HepG2 (cell line): ENCODE data around the gene POLN. TPM values are rescaled to one million over a fixed set of nuclear protein-coding genes. Genes with fewer than 3 reads are reported as not detected.
"Not testable (repeated sequence)": the region's sequence is repeated elsewhere in the genome, so short reads cannot be mapped to it uniquely, and the experiment has no call there.

ENCODE experiments used
- ATAC-seq: fragments of 200-7000 bp; cut with Tn5 transposase; 3 replicates; pipeline ENCODE4 v1.9.1; 2020; ENCODE audit warnings: mild to moderate bottlenecking, moderate library complexity
- BruUV-seq: library from RNA; stranded (reverse); fragments of 400-500 nt; replicated peaks from 2 replicates; lab custom pipeline; 2021; lab: Mats Ljungman, UMichigan
- CTCF ChIA-PET: fragments of 300-600 bp; formaldehyde crosslinking; extraction: SDS; loops from one replicate; lab custom pipeline; 2021; ENCODE audit warnings: low total read pairs, inconsistent platforms, low intra/inter-chr PET ratio; lab: Yijun Ruan, JAX
- POLR2A ChIA-PET: fragments of 350-600 bp; sonication (Branson Sonifier 250); formaldehyde crosslinking; loops from one replicate; lab custom pipeline; 2020; ENCODE audit warnings: antibody characterized with exemption, inconsistent platforms; lab: Yijun Ruan, JAX
- DNase-seq: peaks from one replicate; pipeline ENCODE4 v3.0.0-alpha.2; 2015; ENCODE audit warnings: low spot score
- FAIRE-seq: peaks from 3 replicates; lab custom pipeline; 2011; peaks lifted over from hg19 to GRCh38; lab: Jason Lieb, UNC
- H2AFZ ChIP-seq: one replicate; pipeline ENCODE4 v1.6.1; 2011; ENCODE audit warnings: low read length, inconsistent platforms
- H3K27ac ChIP-seq: fragments of 300-600 bp; 3 replicates; pipeline ENCODE4 v1.8.0; 2011; ENCODE audit warnings: mixed run types, mild to moderate bottlenecking, mixed read lengths, low read length, inconsistent platforms; ENCODE audit not compliant: insufficient read depth; ENCODE audit errors: extremely low read length
- H3K27me3 ChIP-seq, 2 experiments: fragments of 200-600 bp in 1 of 2; 2 replicates in 1 of 2; 3 replicates in 1 of 2; pipeline versions ENCODE4 v1.6.0 to v1.8.0; 2011; ENCODE audit warnings: low read length in 2 of 2, mild to moderate bottlenecking in 2 of 2, moderate library complexity in 2 of 2, inconsistent platforms in 1 of 2; ENCODE audit not compliant: insufficient read depth in 2 of 2, control insufficient read depth in 1 of 2
- H3K36me3 ChIP-seq, 2 experiments: fragments of 200-600 bp in 1 of 2; replicated peaks in 1 of 2; 2 replicates in 1 of 2; 3 replicates in 1 of 2; pipeline versions ENCODE4 v1.5.1 to v1.8.0; 2011; ENCODE audit warnings: low read length in 2 of 2, inconsistent platforms in 1 of 2; ENCODE audit not compliant: insufficient read depth in 2 of 2, control insufficient read depth in 1 of 2
- H3K4me1 ChIP-seq: 2 replicates; pipeline ENCODE4 v1.5.1; 2012; ENCODE audit warnings: low read length, inconsistent platforms; ENCODE audit not compliant: insufficient read depth
- H3K4me2 ChIP-seq: 2 replicates; pipeline ENCODE4 v1.6.0; 2011; ENCODE audit warnings: low read depth, low read length, inconsistent platforms
- H3K4me3 ChIP-seq, 3 experiments: fragments of 200-600 bp in 1 of 3; sonication (generic), shearing (Covaris generic) in 1 of 3; replicated peaks in 1 of 3; 2 replicates each; pipeline ENCODE4 v1.5.1; 2011 to 2016; ENCODE audit warnings: low read length in 3 of 3, inconsistent platforms in 2 of 3, low read depth in 2 of 3, mild to moderate bottlenecking in 2 of 3, control low read depth in 1 of 3, mixed read lengths in 1 of 3; ENCODE audit not compliant: insufficient read depth in 1 of 3
- H3K79me2 ChIP-seq: one replicate; pipeline ENCODE4 v1.6.1; 2011; ENCODE audit warnings: low read length, inconsistent platforms; ENCODE audit not compliant: insufficient read depth
- H3K9ac ChIP-seq: 2 replicates; pipeline ENCODE4 v1.6.0; 2011; ENCODE audit warnings: mild to moderate bottlenecking, low read depth, low read length, inconsistent platforms; ENCODE audit not compliant: insufficient read depth
- H3K9me3 ChIP-seq: 2 replicates; pipeline ENCODE4 v1.5.1; 2012; ENCODE audit warnings: mild to moderate bottlenecking, low read length
- H4K20me1 ChIP-seq: 2 replicates; pipeline ENCODE4 v1.6.0; 2011; ENCODE audit warnings: inconsistent platforms, mild to moderate bottlenecking, low read length, moderate library complexity; ENCODE audit not compliant: insufficient read depth
- HOXA3 ChIP-seq: sonication (generic); formaldehyde crosslinking; IDR thresholded peaks from 2 replicates; pipeline ENCODE4 v1.5.0; 2020; ENCODE audit warnings: missing genetic modification reagents
- PHF8 ChIP-seq: sonication (generic); formaldehyde crosslinking; IDR thresholded peaks from 2 replicates; pipeline ENCODE4 v1.5.0; 2020; ENCODE audit warnings: missing genetic modification reagents
- SKI ChIP-seq: fragments of 450-650 bp; IDR thresholded peaks from one replicate; pipeline ENCODE4 v1.6.1; 2018; ENCODE audit warnings: mild to moderate bottlenecking; ENCODE audit not compliant: partially characterized antibody
- SOX13 ChIP-seq, 3 experiments: fragments of 450-650 bp in 1 of 3; sonication (generic) in 1 of 3; formaldehyde crosslinking in 1 of 3; IDR thresholded peaks in 2 of 3; conservative IDR thresholded peaks in 1 of 3; 2 replicates each; pipeline versions ENCODE4 v1.5.0 to v1.6.1; 2016 to 2020; ENCODE audit warnings: antibody characterized with exemption in 1 of 3, mild to moderate bottlenecking in 1 of 3, missing compliant biosample characterization in 1 of 3, missing genetic modification reagents in 1 of 3, moderate library complexity in 1 of 3
- SOX5 ChIP-seq: IDR thresholded peaks from 2 replicates; pipeline ENCODE4 v1.6.1; 2016; ENCODE audit warnings: borderline replicate concordance
- SOX6 ChIP-seq, 2 experiments: fragments of 450-650 bp in 1 of 2; sonication (generic) in 1 of 2; formaldehyde crosslinking in 1 of 2; IDR thresholded peaks; 2 replicates each; pipeline versions ENCODE4 v1.4.0 to v1.6.1; 2017 to 2020; ENCODE audit warnings: antibody characterized with exemption in 1 of 2, mild to moderate bottlenecking in 1 of 2, missing genetic modification reagents in 1 of 2
- TCF7 ChIP-seq: sonication (generic); IDR thresholded peaks from 2 replicates; pipeline ENCODE4 v1.6.1; 2016; ENCODE audit warnings: antibody characterized with exemption, low read depth
- U2AF2 ChIP-seq: fragments of 200-400 bp; formaldehyde crosslinking; IDR thresholded peaks from 2 replicates; pipeline ENCODE4 v1.6.1; 2017; ENCODE audit warnings: low read depth, mild to moderate bottlenecking, low read length
- ZBTB25 ChIP-seq: IDR thresholded peaks from 2 replicates; pipeline ENCODE4 v1.6.1; 2018; ENCODE audit warnings: missing genetic modification reagents
- ZIK1 ChIP-seq: sonication (generic); formaldehyde crosslinking; IDR thresholded peaks from 2 replicates; pipeline ENCODE4 v1.5.0; 2020; ENCODE audit warnings: mild to moderate bottlenecking, low read depth, missing genetic modification reagents, borderline replicate concordance
- ZNF101 ChIP-seq: sonication (generic); formaldehyde crosslinking; IDR thresholded peaks from 2 replicates; pipeline ENCODE4 v1.4.0; 2020; ENCODE audit warnings: mild to moderate bottlenecking, low read depth, missing genetic modification reagents, borderline replicate concordance
- ZNF335 ChIP-seq: sonication (generic); formaldehyde crosslinking; IDR thresholded peaks from 2 replicates; pipeline ENCODE4 v1.4.0; 2020; ENCODE audit warnings: missing genetic modification reagents
- ZNF34 ChIP-seq: sonication (generic); formaldehyde crosslinking; IDR thresholded peaks from 2 replicates; pipeline ENCODE4 v1.4.0; 2020; ENCODE audit warnings: mild to moderate bottlenecking, missing genetic modification reagents, borderline replicate concordance
- ZNF615 ChIP-seq: sonication (generic); formaldehyde crosslinking; IDR thresholded peaks from 2 replicates; pipeline ENCODE4 v1.5.0; 2020; ENCODE audit warnings: mild to moderate bottlenecking, missing genetic modification reagents, borderline replicate concordance
- ZNF629 ChIP-seq: sonication (generic); formaldehyde crosslinking; conservative IDR thresholded peaks from 2 replicates; pipeline ENCODE4 v1.5.0; 2020; ENCODE audit warnings: missing genetic modification reagents
- WGBS: methylation state at CpG from one replicate; pipeline ENCODE4 v1.1.6; 2017; ENCODE audit warnings: low lambda C conversion rate; 5-methylcytosine and 5-hydroxymethylcytosine counted together
- in situ Hi-C: cut with HindIII; loops from 2 replicates; pipeline ENCODE4 v1.10.0; 2017; ENCODE audit warnings: low pct_unique_long_range_greater_than_20kb; ENCODE audit not compliant: extremely low pct_ligation_motif_present
- intact Hi-C: fragments of 100-400 bp; cut with micrococcal nuclease; formaldehyde crosslinking; loops from one replicate; pipeline ENCODE4 v1.10.0; 2022; ENCODE audit not compliant: unreplicated experiment
- polyA plus RNA-seq, 8 experiments: library from polyadenylated mRNA; depleted of rRNA in 3 of 8; stranded (reverse) in 7 of 8; unstranded in 1 of 8; fragments of >200 nt; fragmentation: Illumina TruSeq in 4 of 8; extraction: Trizol in 4 of 8; gene quantifications; 2 replicates each; pipeline versions ENCODE4 v1.2.1 to v1.2.3, GENCODE V29; 2011 to 2016; ENCODE audit warnings: low read depth in 4 of 8, missing spikeins in 1 of 8, mixed read lengths in 1 of 8; ENCODE audit not compliant: insufficient read depth in 1 of 8
- total RNA-seq, 5 experiments: library from RNA; depleted of rRNA; stranded (reverse); fragments of >200 nt; fragmentation: Illumina TruSeq; extraction: Trizol; gene quantifications; 2 replicates each; pipeline ENCODE4 v1.2.3, GENCODE V29; 2016; ENCODE audit warnings: low read depth in 1 of 5
- TF ChIP-seq, protein P1 (sequence below): IDR thresholded peaks from 2 replicates; pipeline ENCODE4 v1.6.1; 2016; ENCODE audit warnings: missing compliant biosample characterization, missing genetic modification reagents, borderline replicate concordance

The POLN gene
- total and polyA plus RNA-seq, 2 of the 13 experiments (the other 11 are each of a cell fraction or from before 2014, with no cell fraction given) = 0.93 to 1.5 TPM

- H4K20me1 ChIP-seq; BruUV-seq; H3K79me2 ChIP-seq; H3K36me3 ChIP-seq; POLR2A ChIA-PET; intact Hi-C loops; ATAC-seq; H3K27ac ChIP-seq; DNase-seq; FAIRE-seq; H3K4me3 ChIP-seq; H3K4me2 ChIP-seq; in situ Hi-C loops; H2AFZ ChIP-seq; H3K27me3 ChIP-seq; H3K4me1 ChIP-seq; H3K9ac ChIP-seq; CTCF ChIA-PET; H3K9me3 ChIP-seq; TF ChIP-seq SOX6, SOX13 (IDR thresholded peaks at IDR 0.05): not testable (repeated sequence)
- TF ChIP-seq SOX5 (CRISPR knock-in tag) (peak; percentile 68; the same call in 1 of the 2 replicates), SOX6 (CRISPR knock-in tag; IDR thresholded peaks at IDR 0.05) (0 out of 2 replicates have a peak, but pooled peaks have one; percentile 13), SOX13 (CRISPR knock-in tag; conservative IDR thresholded peaks at IDR 0.05 in 1 of 2, IDR thresholded peaks at IDR 0.05 in 1 of 2) (peak in 1 of 2 experiments; percentile 58; a peak in 2 of 4 replicates)
- 75% methylated on average over 1 of the region's 1 CpG for WGBS
These were observed 39.1 kb downstream of the POLN start for GRCh38 chr4:2202789-2203188.

DNA sequence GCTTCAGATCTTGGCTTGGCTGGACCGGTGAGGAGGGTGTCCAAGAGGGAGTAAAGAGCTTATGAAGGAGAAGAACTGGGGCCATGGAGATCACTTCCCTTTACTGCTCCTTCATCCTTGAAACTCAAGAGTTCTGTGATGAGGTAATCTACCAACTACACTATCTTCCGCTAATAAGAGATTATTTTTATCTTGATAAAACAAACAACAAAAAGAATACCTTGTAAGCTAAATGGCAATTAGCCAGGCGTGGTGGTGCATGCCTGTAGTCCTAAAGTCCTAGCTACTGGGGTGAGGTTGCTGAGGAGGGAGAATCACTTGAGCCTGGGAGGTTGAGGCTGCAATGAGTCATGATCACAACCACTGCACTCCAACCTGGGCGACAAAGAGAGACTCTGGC, 47.4 kb downstream of the POLN start:
- ChIA-PET CTCF (no interaction called here), POLR2A (no interaction called here)
- FAIRE-seq (no peak), DNase-seq (no peak), ATAC-seq (no peak)
- H3K9me3 ChIP-seq = no peaks in the 10 kb centered on the region
- H4K20me1 ChIP-seq = no peaks in the 10 kb centered on the region
- H3K4me1 ChIP-seq = peaks cover 7% of the 10 kb centered on the region; the same call in 1 of the 2 replicates
- no peaks in the 10 kb centered on the region for H3K36me3 ChIP-seq
- H3K79me2 ChIP-seq = no peaks in the 10 kb centered on the region
- no TSS peak for BruUV-seq
- in situ Hi-C loops (loop anchor here (25.0 kb wide), 1 partner anchor 182 kb away; the partner anchor contains the start of gene NELFA), intact Hi-C loops (no loop called here)
- no peak overlapping the region for H3K4me2 ChIP-seq
- no peak overlapping the region for H3K9ac ChIP-seq
- WGBS = 40% methylated on average over 4 of the region's 4 CpGs
- no peak overlapping the region for H3K27ac ChIP-seq
- no peak overlapping the region for H3K4me3 ChIP-seq
- no peak overlapping the region for H2AFZ ChIP-seq
- H3K27me3 ChIP-seq = no peaks in the 10 kb centered on the region
- TF ChIP-seq PHF8 (no peak), HOXA3 (no peak), SKI (no peak), TCF7 (no peak), ZNF335 (CRISPR knock-in tag) (no peak), ZNF34 (CRISPR knock-in tag) (no peak), ZBTB25 (CRISPR knock-in tag) (no peak), ZIK1 (CRISPR knock-in tag) (no peak), ZNF615 (no peak), ZNF629 (CRISPR knock-in tag) (no peak), ZNF101 (CRISPR knock-in tag) (no peak), U2AF2 (no peak)
- TF ChIP-seq, protein P1, sequence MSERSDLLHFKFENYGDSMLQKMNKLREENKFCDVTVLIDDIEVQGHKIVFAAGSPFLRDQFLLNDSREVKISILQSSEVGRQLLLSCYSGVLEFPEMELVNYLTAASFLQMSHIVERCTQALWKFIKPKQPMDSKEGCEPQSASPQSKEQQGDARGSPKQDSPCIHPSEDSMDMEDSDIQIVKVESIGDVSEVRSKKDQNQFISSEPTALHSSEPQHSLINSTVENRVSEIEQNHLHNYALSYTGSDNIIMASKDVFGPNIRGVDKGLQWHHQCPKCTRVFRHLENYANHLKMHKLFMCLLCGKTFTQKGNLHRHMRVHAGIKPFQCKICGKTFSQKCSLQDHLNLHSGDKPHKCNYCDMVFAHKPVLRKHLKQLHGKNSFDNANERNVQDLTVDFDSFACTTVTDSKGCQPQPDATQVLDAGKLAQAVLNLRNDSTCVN (CRISPR knock-in tag) = no peak
